Measurements from ENCODE around the gene CST4. TPM values are rescaled to one million over a fixed set of nuclear protein-coding genes. Genes with fewer than 3 reads are reported as not detected.
A peak's percentile ranks its signal among the peaks of the same experiment; 100 is the strongest.
"Not testable (repeated sequence)": the region's sequence is repeated elsewhere in the genome, so short reads cannot be mapped to it uniquely, and the experiment has no call there.

The CST4 gene, protein sequence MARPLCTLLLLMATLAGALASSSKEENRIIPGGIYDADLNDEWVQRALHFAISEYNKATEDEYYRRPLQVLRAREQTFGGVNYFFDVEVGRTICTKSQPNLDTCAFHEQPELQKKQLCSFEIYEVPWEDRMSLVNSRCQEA
- not detected for total RNA-seq

DNA sequence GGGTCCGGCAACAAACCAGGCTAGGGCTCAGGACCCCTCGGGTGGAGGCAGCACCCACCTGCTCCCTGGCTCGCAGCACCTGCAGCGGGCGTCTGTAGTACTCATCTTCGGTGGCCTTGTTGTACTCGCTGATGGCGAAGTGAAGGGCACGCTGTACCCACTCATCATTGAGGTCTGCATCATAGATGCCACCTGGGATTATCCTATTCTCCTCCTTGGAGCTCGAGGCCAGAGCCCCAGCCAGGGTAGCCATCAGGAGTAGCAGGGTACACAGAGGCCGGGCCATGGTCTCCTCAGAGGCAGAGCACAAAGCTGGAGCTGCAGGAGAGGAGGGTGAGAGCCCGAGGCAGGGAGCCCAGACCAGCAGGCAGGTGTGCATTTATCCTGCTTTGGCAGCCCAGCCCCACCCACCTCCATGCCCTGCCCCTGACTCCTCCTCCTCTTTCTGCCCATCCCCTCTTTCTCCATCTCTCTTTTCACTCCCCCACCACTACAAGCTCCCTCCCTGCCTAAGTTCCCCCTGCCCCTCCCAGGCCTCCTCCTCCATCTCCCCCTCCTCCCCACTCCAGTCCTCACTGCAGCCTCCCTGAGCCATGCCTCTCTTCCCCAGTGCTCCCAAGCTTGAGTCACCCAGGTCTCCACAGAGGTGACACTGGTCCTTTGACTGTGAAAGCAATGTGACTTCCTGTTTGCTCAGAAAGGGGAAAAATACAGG is at the start of gene CST4:
CST4 (minus strand) TSS at position 355 of the 715 bp plus-strand sequence; CDS start at position 286, 69 bp downstream.
- peak within 1 kb of the TSS in 1 of 2 donors; percentile 10 for H3K27ac Mint-ChIP-seq
- not testable (repeated sequence) for H3K9me3 Mint-ChIP-seq; ATAC-seq; DNase-seq (ENCODE audit: low spot score in 2 of 2); H3K36me3 Mint-ChIP-seq

DNA sequence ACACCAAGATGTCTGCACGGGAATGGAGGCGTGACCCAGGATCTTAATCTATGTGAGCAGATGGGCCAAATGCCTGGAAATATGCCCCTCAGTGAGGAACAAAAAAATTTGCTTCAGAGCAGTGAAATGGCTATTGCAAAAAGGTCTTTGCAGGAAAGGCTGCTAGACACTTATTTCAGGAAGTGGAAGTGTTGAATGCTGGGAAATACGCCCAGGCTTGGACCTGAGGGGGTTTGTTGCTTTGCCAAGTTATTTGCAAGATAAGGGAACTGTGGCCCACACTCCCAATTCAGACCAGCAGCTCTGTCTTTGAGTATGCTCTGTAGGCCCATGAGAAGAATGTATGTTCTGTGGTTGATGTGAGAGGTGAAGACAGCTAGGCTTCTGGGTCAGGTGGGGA is 46.6 kb upstream of the CST4 start:
- ATAC-seq; H3K27ac Mint-ChIP-seq; DNase-seq (ENCODE audit: low spot score in 2 of 2); H3K36me3 Mint-ChIP-seq; H3K9me3 Mint-ChIP-seq: not testable (repeated sequence)

DNA sequence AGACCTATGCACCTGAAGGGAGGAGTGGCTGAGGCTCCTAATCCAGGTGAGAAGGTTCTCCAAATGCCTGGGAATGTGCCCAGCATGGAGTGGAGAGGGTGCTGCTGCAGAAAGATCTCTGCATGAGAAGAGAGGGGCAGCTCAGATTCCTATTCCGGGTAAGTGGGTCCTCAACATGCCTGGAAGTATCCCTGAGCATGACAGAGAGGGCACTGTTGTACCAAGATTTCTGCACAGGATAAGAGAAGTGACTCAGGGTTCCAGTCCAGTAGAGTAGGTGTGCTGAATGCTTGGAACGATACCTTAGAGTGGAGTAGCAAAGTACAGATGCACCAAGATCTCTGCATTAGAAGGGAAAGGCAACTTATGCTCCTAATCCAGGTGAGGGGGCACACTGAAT is 46.1 kb upstream of the CST4 start:
- not testable (repeated sequence) for DNase-seq (ENCODE audit: low spot score in 2 of 2); H3K9me3 Mint-ChIP-seq; H3K27ac Mint-ChIP-seq; ATAC-seq; H3K36me3 Mint-ChIP-seq

DNA sequence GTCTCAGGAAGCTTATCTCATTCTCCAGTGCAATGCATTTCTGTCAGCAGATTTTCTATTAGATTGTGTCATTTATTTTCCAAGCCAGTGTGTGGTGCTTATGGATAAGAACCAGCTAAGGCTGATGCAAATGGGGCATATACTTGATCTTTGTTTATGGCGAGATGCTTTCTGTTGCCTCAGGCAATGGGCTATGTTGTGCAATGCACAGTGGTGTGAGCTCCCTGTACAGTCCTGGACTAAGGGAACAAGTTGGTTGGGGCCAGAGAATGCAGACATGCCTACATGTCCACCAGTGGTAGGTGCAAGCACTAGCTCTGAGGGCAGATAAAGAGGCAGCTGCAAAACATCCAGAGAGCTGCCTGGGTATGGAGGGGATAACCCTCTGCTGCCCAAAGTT is 45.6 kb upstream of the CST4 start:
- not testable (repeated sequence) for H3K36me3 Mint-ChIP-seq; H3K9me3 Mint-ChIP-seq; ATAC-seq; DNase-seq (ENCODE audit: low spot score in 2 of 2); H3K27ac Mint-ChIP-seq

DNA sequence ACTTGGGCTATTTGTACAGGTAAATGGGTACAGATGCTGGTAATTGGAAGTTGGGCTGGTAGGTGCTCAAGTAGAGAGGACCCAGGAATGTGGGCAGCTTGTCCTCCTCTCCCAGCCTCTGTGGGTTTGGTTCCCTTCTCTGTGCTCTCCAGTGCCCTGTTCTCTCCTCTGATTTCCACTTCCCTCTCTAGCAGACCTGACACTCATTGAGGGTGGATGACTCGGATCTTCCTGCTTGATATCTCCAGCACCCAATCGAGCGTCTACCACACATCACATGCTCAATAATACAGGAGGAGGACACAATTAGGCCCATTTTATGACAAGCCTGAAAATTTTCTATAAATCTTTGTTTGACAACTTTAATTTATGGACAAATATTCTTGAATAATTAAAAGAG is 38.2 kb upstream of the CST4 start:
- no peak for ATAC-seq
- no peak overlapping the region for H3K27ac Mint-ChIP-seq

DNA sequence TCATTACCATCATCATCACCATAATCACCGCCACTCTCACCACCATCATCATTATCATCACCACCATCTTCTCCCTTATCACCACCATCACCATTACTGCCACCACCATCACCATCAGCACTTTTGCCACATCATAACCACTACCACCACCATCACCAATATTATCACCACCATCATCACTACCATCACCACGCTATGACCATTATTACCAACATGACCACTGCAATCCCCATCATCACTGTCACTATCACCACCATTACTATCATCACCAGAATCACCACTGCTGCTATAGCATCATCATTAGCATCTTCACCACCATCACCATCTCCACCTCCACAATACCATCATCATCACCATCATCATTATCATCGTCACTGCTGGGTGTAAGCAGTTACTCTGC is 36.3 kb upstream of the CST4 start:
- ATAC-seq (no peak), DNase-seq (ENCODE audit: low spot score in 2 of 2) (no peak)
- H3K9me3 Mint-ChIP-seq, result no peaks in the 10 kb centered on the region
- no peaks in the 10 kb centered on the region for H3K36me3 Mint-ChIP-seq
- no peak overlapping the region for H3K27ac Mint-ChIP-seq

More for the DNA sequence above, 38.2 kb upstream of the CST4 start:
- DNase-seq (ENCODE audit: low spot score in 2 of 2), result no peak
- Mint-ChIP-seq H3K36me3 (no peaks in the 10 kb centered on the region), H3K9me3 (no peaks in the 10 kb centered on the region)

DNA sequence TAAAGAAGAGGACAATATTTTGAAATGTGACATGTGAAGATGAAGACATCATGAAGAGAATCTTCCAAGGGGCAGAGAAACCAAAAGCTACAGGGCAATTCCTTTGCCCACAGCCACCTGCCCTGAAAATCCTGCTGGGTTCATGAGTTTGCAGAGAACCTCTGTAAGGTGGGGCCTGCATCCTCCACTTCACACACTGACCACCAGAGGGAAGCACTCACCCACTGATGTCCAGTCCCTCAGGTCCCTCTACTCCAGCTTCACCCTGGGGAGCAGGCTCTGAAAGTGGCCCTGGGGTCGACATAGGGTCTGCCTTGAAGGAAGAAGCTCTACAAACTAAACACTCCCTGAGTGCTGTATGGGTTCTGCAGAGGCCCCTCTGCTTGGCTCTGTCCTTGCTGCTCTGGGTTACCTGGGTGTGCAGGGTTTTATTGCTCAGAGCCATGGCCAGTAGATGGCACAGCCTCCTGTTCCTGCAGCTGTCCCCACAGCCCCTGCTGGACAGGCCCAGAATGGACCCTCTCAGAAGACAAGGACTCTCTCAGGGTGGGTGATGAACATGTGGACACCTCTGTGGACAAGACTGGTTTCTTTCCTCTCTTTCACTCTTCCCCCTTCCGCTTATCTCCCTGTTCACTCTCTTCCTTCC is 34.9 kb upstream of the CST4 start:
- not testable (repeated sequence) for H3K27ac Mint-ChIP-seq, H3K36me3 Mint-ChIP-seq, H3K9me3 Mint-ChIP-seq
- ATAC-seq (peak; percentile 47 to 64), DNase-seq (ENCODE audit: low spot score in 2 of 2) (peak in 1 of 2 donors; percentile 15)

DNA sequence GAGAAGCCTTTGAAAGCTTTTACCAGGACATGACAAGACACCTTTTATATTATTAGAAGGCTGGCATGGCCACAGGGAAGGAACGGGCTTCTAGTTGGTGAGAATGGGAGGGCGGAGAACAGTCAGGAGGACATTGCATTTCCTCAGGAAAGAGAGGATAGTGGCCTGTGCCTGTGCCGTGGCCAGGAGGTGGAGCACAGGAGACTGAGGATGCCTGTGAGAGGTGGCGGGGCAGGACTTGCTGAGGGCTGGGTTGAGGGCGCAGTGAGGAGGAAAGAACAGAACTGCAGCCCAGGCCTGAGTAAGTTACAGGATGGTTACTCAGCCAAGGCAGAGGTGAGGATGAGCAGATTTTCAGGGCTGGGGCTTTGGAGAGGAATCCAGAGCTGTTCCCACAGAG is 34.0 kb upstream of the CST4 start:
- H3K36me3 Mint-ChIP-seq; H3K9me3 Mint-ChIP-seq; DNase-seq (ENCODE audit: low spot score in 2 of 2); ATAC-seq; H3K27ac Mint-ChIP-seq: not testable (repeated sequence)

DNA sequence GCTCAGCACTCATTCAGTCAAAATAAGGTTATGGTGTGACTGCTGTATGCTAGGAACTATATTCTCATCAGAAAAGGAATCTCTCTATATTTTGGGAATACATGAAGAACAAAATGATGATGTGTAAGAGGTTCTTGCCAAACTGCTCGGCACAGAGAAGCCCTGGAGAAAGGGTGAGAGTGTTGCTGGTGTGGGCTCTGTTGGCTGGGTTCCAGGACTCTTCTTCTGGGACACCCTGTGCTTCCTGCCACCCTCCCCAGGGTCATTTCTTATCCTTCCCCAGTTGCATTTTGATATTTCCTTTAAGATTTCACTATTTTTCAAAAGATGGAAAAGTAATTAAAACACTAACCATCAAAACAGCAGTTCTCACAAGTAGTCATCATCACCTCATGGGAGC is 33.1 kb upstream of the CST4 start:
- H3K9me3 Mint-ChIP-seq, result no peaks in the 10 kb centered on the region
- DNase-seq (ENCODE audit: low spot score in 2 of 2), result no peak

DNA sequence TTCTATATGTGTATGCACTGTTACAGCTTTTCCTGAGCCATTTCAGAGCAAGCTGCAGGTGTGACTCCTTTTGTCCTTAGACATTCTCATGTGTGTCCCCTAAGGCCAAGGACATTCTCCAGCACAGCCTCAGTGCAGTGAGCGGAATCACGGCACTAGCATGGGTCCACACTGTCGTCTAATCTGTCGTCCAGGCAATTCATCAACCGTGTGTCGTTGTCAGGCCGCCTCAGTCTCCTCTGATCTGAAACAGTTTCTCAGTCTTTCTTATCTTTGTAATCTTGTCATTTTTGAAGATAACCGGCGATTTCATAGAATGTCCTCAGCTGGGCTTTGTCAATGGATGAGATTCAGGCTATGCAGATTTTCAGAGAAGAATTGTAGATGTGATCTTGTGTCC is 30.5 kb upstream of the CST4 start:
- not testable (repeated sequence) for H3K9me3 Mint-ChIP-seq, ATAC-seq, H3K36me3 Mint-ChIP-seq

More for the DNA sequence above, 33.1 kb upstream of the CST4 start:
- H3K27ac Mint-ChIP-seq, result no peak overlapping the region
- no peaks in the 10 kb centered on the region for H3K36me3 Mint-ChIP-seq
- no peak for ATAC-seq

DNA sequence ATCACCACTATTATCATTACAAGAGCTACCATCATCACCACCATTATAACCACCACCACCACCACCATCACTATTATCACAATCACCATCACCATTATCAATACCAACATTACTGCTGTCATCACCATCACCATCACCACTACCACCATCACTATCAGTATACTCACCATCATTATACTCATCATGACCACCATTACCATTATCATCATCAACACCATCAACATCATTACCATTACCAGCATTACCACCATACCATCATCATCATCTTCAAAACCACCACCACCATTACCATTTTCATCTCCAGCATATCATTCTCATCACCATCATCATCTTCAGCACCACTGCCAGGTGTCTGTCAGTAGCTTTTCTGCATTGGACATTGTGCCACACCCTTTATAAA is 22.9 kb upstream of the CST4 start:
- H3K27ac Mint-ChIP-seq; DNase-seq (ENCODE audit: low spot score in 2 of 2); ATAC-seq; H3K36me3 Mint-ChIP-seq; H3K9me3 Mint-ChIP-seq: not testable (repeated sequence)

More for the DNA sequence above, 30.5 kb upstream of the CST4 start:
- DNase-seq (ENCODE audit: low spot score in 2 of 2); H3K27ac Mint-ChIP-seq: not testable (repeated sequence)

DNA sequence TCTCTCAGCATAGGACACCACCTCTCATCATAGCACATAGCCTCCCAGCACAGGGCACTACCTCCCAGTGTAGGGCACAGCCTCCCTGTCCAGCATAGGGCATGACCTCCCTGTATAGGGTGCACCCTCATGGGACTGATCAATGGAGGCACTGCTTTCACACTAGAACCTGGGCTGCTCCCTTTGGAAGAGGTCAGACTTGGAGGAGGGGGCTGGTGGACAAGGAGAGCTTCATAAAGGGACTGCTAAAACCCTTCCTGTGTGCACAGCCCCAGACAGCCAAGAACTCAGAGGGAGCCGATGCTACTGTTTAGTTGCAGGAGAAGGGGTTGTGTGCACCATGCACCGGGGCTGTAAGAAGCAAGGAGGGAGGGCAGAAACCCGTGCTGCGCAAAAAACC is 21.9 kb upstream of the CST4 start:
- no peaks in the 10 kb centered on the region for H3K36me3 Mint-ChIP-seq
- no peak for ATAC-seq
- H3K9me3 Mint-ChIP-seq, result no peaks in the 10 kb centered on the region
- no peak for DNase-seq (ENCODE audit: low spot score in 2 of 2)
- H3K27ac Mint-ChIP-seq, result no peak overlapping the region

DNA sequence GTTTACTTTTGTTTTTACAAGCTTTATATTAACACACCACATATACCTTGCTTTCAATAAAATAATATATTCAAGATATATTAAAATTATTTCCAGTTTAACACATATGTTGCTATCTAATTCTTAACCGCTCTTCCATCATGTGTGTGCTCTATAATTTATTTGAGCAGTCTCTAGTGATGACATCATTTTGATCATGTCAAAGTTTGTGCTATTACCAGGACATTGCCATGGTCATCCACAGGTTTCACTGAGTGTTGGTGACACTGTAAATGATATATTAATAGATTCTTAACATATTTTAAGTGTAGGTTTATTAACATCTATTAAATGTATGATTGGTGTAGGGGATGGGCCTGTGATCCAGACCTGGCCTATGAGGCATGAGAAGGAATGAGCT is 17.1 kb upstream of the CST4 start:
- H3K27ac Mint-ChIP-seq, result no peak overlapping the region

DNA sequence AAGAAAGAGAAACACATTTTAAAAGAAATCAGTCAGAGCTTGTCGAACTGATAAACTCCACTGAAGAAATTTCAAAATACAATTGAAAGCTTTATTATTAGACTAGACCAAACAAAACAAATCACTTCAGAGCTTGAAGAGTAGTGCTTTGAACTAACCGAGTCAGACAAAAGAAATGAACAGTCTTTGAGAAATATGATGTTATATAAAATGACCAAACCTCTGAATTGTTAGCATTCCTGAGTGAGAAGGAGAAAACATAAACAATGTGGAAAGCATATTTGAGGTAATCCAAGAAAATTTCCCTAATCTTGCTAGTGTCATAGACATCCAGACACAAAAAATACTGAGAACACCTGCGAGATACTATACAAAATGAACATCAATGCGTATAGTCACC is 13.2 kb upstream of the CST4 start:
- DNase-seq (ENCODE audit: low spot score in 2 of 2) (no peak), ATAC-seq (no peak)
- Mint-ChIP-seq H3K36me3 (no peaks in the 10 kb centered on the region), H3K9me3 (no peaks in the 10 kb centered on the region), H3K27ac (no peak overlapping the region)

More for the DNA sequence above, 17.1 kb upstream of the CST4 start:
- ATAC-seq (no peak), DNase-seq (ENCODE audit: low spot score in 2 of 2) (no peak)
- no peaks in the 10 kb centered on the region for H3K36me3 Mint-ChIP-seq
- no peaks in the 10 kb centered on the region for H3K9me3 Mint-ChIP-seq

DNA sequence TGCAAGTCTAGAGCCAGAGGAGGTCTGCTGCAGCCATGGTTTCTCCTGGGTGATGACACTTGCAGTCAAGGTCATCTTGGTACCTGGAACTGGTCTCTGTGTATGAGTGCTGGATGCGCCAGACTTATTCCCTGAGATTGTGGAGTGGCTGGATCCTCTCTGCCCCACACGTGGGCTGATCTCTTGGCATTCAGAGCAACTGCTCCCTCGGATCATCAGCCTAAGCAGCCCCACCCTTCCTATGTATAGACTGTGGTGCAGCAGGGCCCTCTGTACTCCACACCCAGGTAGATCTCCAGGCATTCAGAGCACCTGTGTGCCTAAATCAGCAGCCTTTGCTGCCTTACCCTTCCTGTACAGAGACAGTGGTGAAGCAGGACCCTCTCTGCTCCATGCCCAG is 12.1 kb upstream of the CST4 start:
- Mint-ChIP-seq H3K9me3 (no peaks in the 10 kb centered on the region), H3K36me3 (no peaks in the 10 kb centered on the region), H3K27ac (no peak overlapping the region)
- ATAC-seq (no peak), DNase-seq (ENCODE audit: low spot score in 2 of 2) (no peak)

DNA sequence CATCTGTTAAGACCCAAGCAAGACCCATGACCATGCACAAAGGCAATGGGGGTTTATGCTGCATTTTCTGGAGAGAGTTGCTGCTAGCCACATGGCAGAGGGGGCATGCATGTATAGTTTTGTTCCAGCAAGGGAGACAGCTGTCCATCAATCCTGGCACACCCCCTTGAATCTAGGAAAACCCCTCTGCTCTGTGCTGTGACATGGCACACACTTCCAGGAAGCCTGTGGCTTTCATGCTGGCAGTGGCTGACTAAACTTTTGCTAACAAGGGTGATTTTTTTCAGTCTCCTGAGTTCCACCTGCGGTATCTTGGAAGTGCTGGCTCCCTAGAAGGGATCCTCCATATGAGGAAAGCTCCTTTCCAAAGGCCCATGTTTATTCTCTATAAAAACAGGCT is 9.1 kb upstream of the CST4 start:
- no peaks in the 10 kb centered on the region for H3K9me3 Mint-ChIP-seq
- H3K27ac Mint-ChIP-seq, result no peak overlapping the region
- H3K36me3 Mint-ChIP-seq, result no peaks in the 10 kb centered on the region
- ATAC-seq (no peak), DNase-seq (ENCODE audit: low spot score in 2 of 2) (no peak)

DNA sequence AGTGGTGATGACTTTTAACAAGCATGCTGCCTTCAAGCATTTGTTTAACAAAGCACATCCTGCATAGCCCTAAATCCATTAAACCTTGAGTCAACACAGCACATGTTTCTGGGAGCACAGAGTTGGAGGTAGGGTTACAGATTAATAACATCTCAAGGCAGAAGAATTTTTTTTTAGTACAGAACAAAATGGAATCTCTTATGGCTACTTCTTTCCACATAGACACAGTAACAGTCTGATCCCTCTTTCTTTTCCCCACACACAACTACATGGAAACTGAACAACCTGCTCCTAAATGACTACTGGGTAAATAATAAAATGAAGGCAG is 6.2 kb upstream of the CST4 start:
- not testable (repeated sequence) for DNase-seq (ENCODE audit: low spot score in 2 of 2); H3K9me3 Mint-ChIP-seq; H3K36me3 Mint-ChIP-seq; H3K27ac Mint-ChIP-seq; ATAC-seq

All from activated naive CD4-positive, alpha-beta T cell treated with anti-CD3 and anti-CD28 coated beads, Interleukin-2, amount 50 U/mL, for 72 hours (primary cell).